Ectodermal cell (in vitro differentiated cells): ENCODE measurements around the gene P2RY14.

Experiments used
- H3K27ac ChIP-seq: 2 replicates; pipeline ENCODE4 v1.7.0; 2013; ENCODE audit warnings: mild to moderate bottlenecking, low read depth, low read length; ENCODE audit not compliant: insufficient read depth, poor library complexity, severe bottlenecking
- H3K27me3 ChIP-seq: 2 replicates; pipeline ENCODE4 v1.7.0; 2013; ENCODE audit warnings: mild to moderate bottlenecking, low read length; ENCODE audit not compliant: insufficient read depth, control insufficient read depth, poor library complexity, severe bottlenecking
- H3K36me3 ChIP-seq: one replicate; pipeline ENCODE4 v1.7.0; 2013; ENCODE audit warnings: low read length; ENCODE audit not compliant: control insufficient read depth, insufficient read depth
- H3K4me1 ChIP-seq: one replicate; pipeline ENCODE4 v1.7.0; 2013; ENCODE audit warnings: low read length; ENCODE audit not compliant: control insufficient read depth, insufficient read depth
- H3K4me3 ChIP-seq: 2 replicates; pipeline ENCODE4 v1.7.0; 2013; ENCODE audit warnings: low read depth, low read length, control low read depth; ENCODE audit not compliant: insufficient read depth
- H3K9me3 ChIP-seq: 2 replicates; pipeline ENCODE4 v1.7.0; 2013; ENCODE audit warnings: mild to moderate bottlenecking, low read length, moderate library complexity; ENCODE audit not compliant: control insufficient read depth
- WGBS, 2 experiments: methylation state at CpG; one replicate each; pipeline ENCODE4 v1.1.7; 2013; ENCODE audit warnings: missing lambda C conversion rate in 2 of 2; 5-methylcytosine and 5-hydroxymethylcytosine counted together

Gene P2RY14

DNA sequence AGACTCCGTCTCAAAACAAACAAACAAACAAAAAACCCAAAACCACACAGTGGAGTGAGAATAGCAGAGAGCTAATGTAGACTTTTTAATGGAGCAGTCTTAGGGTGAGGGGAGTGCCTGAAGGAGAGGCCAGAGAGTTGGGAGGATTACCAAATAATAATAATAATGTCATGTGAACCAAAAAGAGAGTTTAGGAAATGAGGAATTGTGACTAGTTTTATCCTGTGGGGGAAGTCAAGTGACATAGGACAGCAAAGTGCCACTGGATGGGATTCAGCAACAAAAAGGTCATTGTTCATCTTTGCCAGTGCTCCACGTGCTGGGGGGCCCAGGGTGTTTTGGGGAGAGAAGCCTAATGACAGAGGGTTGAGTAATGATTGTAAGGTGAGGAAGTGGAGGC, 25.4 kb upstream of the P2RY14 start:
- Histone ChIP-seq H3K27me3 (no peaks in the 10 kb centered on the region), H3K4me1 (peaks cover 4% of the 10 kb centered on the region), H3K27ac (no peak overlapping the region), H3K9me3 (no peaks in the 10 kb centered on the region), H3K4me3 (no peak overlapping the region), H3K36me3 (no peaks in the 10 kb centered on the region)
- 64 to 70% methylated on average over 1 of the region's 2 CpGs for WGBS, 2 experiments

DNA sequence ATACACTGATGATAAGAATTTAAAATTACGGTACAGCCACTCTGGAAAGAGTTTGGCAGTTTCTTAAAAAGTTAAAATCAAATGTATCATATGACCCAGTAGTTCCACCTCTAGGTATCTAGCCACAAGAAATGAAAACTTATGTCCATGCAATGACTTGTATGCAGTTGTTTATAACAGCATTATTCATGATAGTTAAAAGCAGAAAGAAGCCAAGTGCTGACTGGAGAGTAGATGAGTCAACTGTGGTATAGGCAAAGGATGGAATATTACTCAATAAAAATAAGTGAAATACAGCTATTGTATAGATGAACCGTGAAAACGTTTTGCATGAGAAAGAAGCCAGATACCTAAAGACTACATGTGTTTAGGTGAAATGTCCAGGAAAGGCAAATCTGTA, 23.4 kb upstream of the P2RY14 start:
- Histone ChIP-seq H3K27me3 (no peaks in the 10 kb centered on the region), H3K4me3 (no peak overlapping the region), H3K36me3 (no peaks in the 10 kb centered on the region), H3K9me3 (no peaks in the 10 kb centered on the region), H3K27ac (no peak overlapping the region), H3K4me1 (peaks cover 4% of the 10 kb centered on the region)
- WGBS, 2 experiments: 86 to 89% methylated on average over 2 to 3 of the region's 3 CpGs

- H3K4me1 ChIP-seq: peaks cover 4% of the 10 kb centered on the region
- H3K36me3 ChIP-seq: no peaks in the 10 kb centered on the region
- no peak overlapping the region for H3K4me3 ChIP-seq
- H3K9me3 ChIP-seq: no peaks in the 10 kb centered on the region
- WGBS, 2 experiments: 77 to 86% methylated on average over 1 of the region's 1 CpG
- H3K27me3 ChIP-seq: no peaks in the 10 kb centered on the region
- H3K27ac ChIP-seq: no peak overlapping the region
Observed at GRCh38 chr3:151300539-151300938, 22.2 kb upstream of the P2RY14 start.

DNA sequence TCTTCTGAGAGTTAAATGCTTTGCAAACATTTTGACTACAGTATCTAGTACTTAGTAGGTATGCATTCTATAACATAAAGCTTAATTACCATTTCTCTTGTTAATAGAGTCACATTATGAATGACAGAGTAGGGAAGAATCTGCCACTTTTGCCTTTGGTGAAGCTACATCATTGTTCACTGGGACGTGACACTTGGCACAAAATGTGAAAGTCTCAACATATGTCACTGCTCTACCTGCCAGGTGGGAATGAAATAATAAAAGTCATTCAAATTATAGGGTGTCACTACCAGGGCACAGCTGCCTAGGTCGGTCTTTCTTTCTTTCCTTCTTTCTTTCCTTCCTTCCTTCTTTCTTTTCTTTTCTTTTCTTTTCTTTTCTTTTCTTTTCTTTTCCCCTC, 20.7 kb upstream of the P2RY14 start:
- H3K27ac ChIP-seq: no peak overlapping the region
- H3K4me1 ChIP-seq: no peaks in the 10 kb centered on the region
- no peak overlapping the region for H3K4me3 ChIP-seq
- no peaks in the 10 kb centered on the region for H3K27me3 ChIP-seq
- no peaks in the 10 kb centered on the region for H3K9me3 ChIP-seq
- 88 to 90% methylated on average over 2 of the region's 2 CpGs for WGBS, 2 experiments
- no peaks in the 10 kb centered on the region for H3K36me3 ChIP-seq

- no peaks in the 10 kb centered on the region for H3K9me3 ChIP-seq
- H3K36me3 ChIP-seq: no peaks in the 10 kb centered on the region
- no peaks in the 10 kb centered on the region for H3K27me3 ChIP-seq
- 97 to 100% methylated on average over 2 of the region's 2 CpGs for WGBS, 2 experiments
- H3K27ac ChIP-seq: no peak overlapping the region
- H3K4me3 ChIP-seq: no peak overlapping the region
- no peaks in the 10 kb centered on the region for H3K4me1 ChIP-seq
Observed at GRCh38 chr3:151297429-151297828, 19.1 kb upstream of the P2RY14 start.

DNA sequence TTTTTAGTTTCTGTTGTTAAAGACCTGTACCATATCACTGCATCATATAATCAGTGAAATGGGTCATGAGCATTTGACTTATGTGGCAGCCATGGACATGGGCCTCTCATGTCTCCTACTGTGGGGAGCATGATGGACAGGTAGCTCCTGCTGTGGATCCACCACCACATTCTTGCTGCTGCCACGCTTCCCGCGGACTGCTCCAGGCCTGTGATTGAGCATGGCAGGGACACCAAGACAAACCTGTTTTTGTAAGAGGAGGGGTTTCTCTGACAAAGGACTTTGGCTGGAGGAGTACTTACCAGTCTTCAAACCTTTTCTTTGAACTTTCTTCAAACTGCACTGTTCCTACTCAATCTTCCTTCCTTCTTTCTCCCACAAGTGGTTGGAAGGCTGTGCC, 17.9 kb upstream of the P2RY14 start:
- H3K27me3 ChIP-seq: no peaks in the 10 kb centered on the region
- no peaks in the 10 kb centered on the region for H3K9me3 ChIP-seq
- H3K4me1 ChIP-seq: no peaks in the 10 kb centered on the region
- WGBS, 2 experiments: 84 to 85% methylated on average over 3 of the region's 3 CpGs
- H3K4me3 ChIP-seq: no peak overlapping the region
- no peaks in the 10 kb centered on the region for H3K36me3 ChIP-seq
- H3K27ac ChIP-seq: no peak overlapping the region

DNA sequence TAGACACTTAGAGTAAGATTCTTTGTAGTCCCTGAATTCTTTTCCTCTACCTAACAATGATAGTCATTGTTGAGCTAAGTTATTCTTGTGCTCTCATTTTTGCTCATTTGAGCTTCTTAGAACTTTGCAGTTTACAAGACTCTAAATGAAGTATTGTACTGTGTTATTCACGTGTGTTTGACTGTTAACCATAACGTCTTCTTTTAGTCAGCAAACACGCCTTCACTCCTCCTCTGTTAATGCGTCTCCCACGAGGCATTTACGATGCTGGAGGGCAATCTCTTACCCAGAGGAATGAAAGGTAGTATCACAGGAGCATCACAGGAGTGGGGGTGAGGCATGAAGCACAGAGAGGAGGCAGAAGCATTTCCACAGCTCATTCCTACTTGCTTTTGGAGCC, 14.8 kb upstream of the P2RY14 start:
- Histone ChIP-seq H3K9me3 (no peaks in the 10 kb centered on the region), H3K4me1 (no peaks in the 10 kb centered on the region), H3K4me3 (no peak overlapping the region), H3K27me3 (no peaks in the 10 kb centered on the region), H3K36me3 (no peaks in the 10 kb centered on the region), H3K27ac (no peak overlapping the region)
- 91 to 92% methylated on average over 6 of the region's 6 CpGs for WGBS, 2 experiments

DNA sequence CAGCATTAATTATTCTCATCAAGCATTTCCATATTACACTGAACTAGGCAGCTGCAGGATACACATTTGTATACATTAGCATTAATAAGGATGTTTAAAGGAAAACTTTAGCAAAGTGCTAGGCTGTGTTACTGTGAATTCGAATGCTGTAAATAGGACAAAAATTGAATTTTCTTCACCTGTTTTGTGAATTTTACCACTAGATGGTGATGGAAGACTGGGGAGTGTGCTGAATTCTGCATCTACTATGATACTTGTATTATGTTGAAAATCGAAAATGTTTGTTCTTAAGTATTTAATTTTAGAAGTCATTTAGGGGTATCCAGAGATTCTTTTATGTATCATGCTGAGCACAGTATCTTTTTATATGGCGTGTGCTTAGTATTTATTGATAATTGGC, 12.3 kb upstream of the P2RY14 start:
- no peak overlapping the region for H3K27ac ChIP-seq
- H3K36me3 ChIP-seq: no peaks in the 10 kb centered on the region
- H3K9me3 ChIP-seq: no peaks in the 10 kb centered on the region
- peaks cover 6% of the 10 kb centered on the region for H3K4me1 ChIP-seq
- no peak overlapping the region for H3K4me3 ChIP-seq
- WGBS, 2 experiments: 85 to 89% methylated on average over 3 of the region's 3 CpGs
- no peaks in the 10 kb centered on the region for H3K27me3 ChIP-seq

DNA sequence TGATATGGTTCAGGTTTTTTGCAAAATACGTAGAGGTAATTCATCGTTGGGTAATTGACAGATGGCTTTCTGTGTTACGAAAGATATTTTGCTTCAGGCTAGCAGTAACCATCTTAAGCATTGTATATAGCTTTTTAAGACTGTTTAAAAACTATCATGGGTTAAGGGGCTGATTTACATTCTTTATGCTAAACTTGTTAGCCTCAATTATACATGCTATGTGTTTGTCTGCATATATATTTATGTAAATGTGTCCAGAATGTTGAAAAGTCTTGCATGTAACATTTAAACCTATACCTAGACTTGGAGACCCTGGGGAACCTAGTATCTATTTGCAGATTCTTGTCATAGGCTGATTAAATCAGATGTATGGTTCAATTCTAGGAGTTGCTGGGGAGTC, 11.1 kb upstream of the P2RY14 start:
- Histone ChIP-seq H3K36me3 (no peaks in the 10 kb centered on the region), H3K27me3 (no peaks in the 10 kb centered on the region), H3K27ac (no peak overlapping the region), H3K9me3 (no peaks in the 10 kb centered on the region), H3K4me1 (peaks cover 6% of the 10 kb centered on the region), H3K4me3 (no peak overlapping the region)
- 35 to 45% methylated on average over 3 of the region's 3 CpGs for WGBS, 2 experiments

DNA sequence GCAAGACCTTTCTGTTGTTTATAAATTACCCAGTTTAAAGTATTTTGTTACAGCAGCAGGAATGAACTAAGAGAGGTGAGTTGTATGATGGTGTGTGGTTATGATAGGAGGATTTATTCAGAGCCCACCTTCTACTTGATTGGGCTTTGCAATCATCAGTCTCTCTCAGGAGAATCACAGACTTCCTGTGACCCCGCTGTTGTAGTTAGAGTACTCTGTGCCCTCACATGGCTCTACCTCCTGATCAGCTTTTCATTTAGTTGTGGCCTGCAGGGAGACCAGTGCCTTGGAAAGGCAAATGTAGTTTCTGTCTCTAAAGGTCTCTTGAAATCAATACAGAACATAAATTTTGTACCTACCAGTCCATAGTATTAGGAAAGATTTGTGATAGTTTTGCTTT, 7.6 kb upstream of the P2RY14 start:
- Histone ChIP-seq H3K9me3 (no peaks in the 10 kb centered on the region), H3K4me1 (peaks cover 6% of the 10 kb centered on the region), H3K36me3 (no peaks in the 10 kb centered on the region), H3K27me3 (no peaks in the 10 kb centered on the region), H3K27ac (no peak overlapping the region), H3K4me3 (no peak overlapping the region)
- 74 to 93% methylated on average over 1 of the region's 1 CpG for WGBS, 2 experiments

DNA sequence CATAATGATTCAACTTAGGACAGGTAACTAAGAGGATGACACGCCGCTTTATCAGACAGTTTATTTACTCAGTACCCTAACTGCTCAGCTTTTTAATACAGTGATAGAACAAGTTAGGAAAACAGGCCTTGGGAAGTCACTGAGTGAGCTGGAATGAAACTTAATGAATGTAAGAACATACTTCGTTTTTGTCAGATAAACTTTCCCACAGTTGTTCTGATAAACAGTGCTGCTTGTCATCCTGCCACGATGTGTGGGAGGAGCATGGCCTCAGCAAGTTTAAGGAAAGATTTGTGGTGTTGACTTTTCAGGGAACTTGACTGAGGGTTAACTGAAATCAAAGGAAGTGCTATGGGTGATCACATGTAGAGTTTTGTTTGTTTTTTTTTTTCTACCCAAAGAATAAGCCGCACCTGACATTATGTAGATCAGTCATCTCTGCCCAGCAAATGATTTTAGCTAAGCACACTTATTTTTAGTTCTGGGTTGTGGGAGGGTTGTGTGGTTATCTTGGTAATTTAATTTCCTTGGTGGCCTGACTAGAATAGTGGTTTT, 5.6 kb upstream of the P2RY14 start:
- no peaks in the 10 kb centered on the region for H3K27me3 ChIP-seq
- 87 to 92% methylated on average over 3 to 5 of the region's 5 CpGs for WGBS, 2 experiments

More for the DNA sequence above, 5.6 kb upstream of the P2RY14 start:
- no peak overlapping the region for H3K27ac ChIP-seq
- H3K4me1 ChIP-seq: peaks cover 6% of the 10 kb centered on the region
- H3K9me3 ChIP-seq: no peaks in the 10 kb centered on the region
- H3K36me3 ChIP-seq: no peaks in the 10 kb centered on the region
- no peak overlapping the region for H3K4me3 ChIP-seq
